CD4-positive, alpha-beta T cell treated with Interleukin-2 at 100 ng/mL for 4 hours (primary cell): ENCODE data around the gene SEMA5A.

Experiments used
- DNase-seq: peaks from one replicate; pipeline ENCODE4 v3.0.0-alpha.2; 2020; ENCODE audit warnings: low spot score

Gene SEMA5A

GRCh38 chr5:9212605-9213004 is 333.3 kb downstream of the SEMA5A start:
- no peak for DNase-seq

DNA sequence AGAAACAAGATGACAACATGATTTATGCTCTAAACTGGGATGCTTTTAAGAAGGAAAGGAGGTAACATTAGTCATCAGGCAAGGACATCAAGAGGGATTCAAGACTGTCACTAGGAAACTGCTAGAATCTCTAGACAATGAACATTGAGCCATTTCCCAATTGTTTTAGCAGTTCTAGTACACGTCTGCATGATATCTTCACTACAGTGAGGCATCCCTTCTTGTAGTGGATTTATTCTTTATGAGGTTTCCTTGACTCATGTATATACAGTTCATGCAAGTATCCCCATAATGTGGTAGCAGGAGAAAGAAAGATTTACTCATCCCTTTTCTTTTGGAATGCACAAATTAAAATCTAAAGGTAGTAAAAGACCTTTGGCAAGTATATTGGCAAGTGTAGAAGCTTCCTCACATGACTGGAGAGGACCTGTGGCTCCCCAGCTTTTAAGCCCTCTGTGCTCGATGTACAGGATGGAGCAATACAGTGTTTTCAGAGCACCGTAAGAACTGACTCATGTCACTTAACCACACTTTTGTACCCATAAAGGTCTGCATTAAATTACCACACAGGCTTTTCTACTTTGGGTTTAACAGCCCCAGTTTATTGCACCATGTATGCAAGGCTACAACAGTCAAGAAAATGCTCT is 335.9 kb downstream of the SEMA5A start:
- DNase-seq, result no peak

DNA sequence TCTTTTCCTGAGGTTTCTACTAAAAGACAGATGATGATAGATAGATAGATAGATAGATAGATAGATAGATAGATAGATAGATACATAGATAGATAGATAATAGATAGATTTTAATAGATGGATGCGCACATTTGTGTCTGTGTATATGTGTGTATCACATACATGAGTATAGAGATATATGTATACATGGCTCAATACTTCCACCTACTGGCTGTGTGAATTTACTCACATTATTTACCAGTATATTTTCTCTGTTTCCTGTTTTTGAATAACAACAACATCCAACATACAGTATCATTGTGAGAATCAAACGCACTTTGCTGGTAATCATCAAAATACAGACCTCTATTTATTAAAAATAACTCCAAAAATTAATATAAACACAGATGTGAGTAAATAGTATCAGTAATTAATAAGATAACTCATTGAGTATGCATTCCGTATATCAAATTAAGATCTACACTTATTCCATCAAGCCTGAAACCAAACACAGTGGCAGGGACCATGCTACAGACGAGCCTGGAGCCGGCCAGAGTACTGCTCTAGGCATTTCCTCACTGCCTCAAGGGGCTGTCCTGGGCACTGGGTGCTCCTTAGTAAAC is 338.0 kb downstream of the SEMA5A start:
- DNase-seq, result no peak

- DNase-seq, result no peak
These were observed 343.2 kb downstream of the SEMA5A start for GRCh38 chr5:9202636-9203035.

- no peak for DNase-seq
These were observed 344.1 kb downstream of the SEMA5A start for GRCh38 chr5:9201761-9202160.

GRCh38 chr5:9201011-9201410 is 344.9 kb downstream of the SEMA5A start:
- no peak for DNase-seq

DNA sequence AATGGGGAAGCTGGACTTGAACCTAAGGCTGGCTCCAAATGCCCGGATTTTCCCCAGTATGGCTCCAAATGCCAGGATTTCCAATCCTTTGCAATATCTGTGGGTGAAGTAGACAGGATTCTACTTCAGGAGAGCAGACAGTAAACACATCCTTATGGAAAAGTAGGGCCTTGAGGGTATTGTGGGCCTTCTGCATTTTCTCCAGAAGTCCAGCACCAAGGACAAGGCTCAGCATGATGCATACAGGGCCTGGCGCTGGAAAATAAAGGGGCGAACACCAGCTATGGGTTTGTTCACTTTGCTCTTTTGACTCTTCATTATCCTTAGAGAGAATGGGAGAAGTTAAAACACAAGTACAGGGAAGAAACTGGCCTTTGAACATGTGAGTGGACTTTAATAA is 347.5 kb downstream of the SEMA5A start:
- DNase-seq, result no peak

DNA sequence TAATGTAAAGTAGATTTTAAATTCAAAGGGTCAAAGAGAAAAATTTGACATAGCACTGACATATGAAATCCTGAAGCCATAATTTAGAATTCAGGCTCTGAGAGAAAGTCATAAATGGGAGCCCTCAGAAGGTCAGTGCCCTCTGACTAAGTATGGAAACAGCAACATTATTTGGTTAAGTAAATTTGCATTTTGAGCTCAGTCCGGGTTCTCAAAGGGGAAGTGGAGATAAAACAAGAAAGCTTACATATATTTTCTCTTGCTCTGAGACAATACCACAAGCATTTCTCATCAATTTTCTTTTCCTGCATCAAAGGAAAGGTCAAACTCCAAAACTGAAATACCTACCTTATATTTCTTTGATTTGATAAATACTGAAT is 348.0 kb downstream of the SEMA5A start:
- no peak for DNase-seq

DNA sequence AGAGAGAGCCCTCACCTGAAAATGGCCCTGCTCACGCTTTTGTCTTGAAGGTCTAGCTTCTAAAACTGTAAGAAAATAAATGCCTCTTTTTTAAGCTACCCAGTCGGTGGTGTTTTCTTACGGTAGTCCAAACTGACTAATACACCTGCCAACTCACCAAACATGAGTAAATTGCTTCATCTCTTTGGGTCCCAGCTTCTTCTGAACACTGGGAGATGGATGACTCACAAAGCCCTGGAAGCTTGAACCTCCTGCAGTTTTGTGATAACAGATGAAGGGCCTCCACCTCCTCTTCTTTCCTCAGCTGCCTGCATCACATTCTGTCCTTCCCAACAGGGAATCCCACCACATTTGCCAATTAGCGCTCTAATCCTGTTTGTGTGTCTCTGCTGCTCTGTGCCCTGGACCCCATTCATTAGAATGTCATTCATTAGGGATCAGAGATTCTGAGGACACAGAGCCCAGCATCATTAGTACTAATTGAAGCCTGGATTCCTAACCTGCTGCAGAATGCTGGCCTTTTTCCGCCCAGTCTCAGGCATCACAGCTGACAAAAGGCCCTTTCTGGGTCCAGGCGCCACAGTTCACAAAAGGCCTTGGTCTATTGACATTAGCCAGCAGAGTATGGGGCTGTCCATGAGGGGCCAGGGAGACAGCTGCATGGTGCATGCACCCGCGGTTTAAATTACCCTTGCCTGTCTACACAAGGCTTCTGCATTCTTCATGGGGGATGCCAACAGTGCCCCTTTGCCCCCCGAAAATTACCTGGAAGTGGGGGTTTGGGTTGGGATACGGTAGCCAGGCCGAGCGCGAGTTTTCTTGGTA is 349.3 kb downstream of the SEMA5A start:
- DNase-seq, result no peak

- DNase-seq, result no peak
These were observed 351.4 kb downstream of the SEMA5A start for GRCh38 chr5:9194509-9194908.

DNA sequence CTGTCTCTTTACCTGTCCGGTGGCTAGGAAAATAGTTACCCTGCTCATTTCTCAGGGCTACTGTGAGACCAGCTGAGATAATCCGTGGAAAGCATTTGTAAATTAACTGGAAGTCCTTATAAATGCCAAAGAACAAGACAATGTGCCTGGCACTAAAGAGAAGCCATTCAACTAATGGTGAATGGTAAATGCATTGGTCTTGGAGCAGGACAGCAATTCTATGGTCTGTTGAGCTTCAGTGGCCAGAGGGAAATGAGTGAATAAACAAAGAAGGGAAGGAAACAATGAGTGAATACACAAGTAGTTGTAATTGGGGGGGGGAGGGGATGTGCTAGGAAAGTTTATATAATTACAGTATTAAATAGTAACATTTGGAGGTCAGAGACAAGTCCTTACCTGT is 353.6 kb downstream of the SEMA5A start:
- DNase-seq, result no peak

GRCh38 chr5:9189681-9190080 is 356.2 kb downstream of the SEMA5A start:
- no peak for DNase-seq

- DNase-seq, result no peak
These were observed 356.9 kb downstream of the SEMA5A start for GRCh38 chr5:9188956-9189355.

GRCh38 chr5:9188131-9188530 is 357.7 kb downstream of the SEMA5A start:
- no peak for DNase-seq

- no peak for DNase-seq
These were observed 358.3 kb downstream of the SEMA5A start for GRCh38 chr5:9187614-9188013.

DNA sequence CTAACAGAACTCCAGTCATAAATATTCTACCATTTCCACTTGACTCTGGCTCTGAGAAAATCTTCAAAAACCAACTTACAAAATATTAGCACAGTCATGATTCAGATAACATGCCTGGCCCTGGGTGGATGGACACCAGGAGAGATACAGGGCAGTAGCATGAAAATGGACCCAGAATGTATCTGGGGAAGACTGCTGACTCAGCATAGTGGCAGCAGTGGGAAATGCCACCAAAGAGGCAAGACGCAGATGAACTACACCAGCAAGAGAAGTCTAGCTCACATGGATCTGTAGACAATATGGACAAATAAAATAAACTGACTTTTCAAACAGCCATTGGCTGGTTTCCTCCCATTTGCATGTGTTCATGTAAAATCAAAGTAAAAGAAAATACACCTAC is 359.8 kb downstream of the SEMA5A start:
- no peak for DNase-seq

DNA sequence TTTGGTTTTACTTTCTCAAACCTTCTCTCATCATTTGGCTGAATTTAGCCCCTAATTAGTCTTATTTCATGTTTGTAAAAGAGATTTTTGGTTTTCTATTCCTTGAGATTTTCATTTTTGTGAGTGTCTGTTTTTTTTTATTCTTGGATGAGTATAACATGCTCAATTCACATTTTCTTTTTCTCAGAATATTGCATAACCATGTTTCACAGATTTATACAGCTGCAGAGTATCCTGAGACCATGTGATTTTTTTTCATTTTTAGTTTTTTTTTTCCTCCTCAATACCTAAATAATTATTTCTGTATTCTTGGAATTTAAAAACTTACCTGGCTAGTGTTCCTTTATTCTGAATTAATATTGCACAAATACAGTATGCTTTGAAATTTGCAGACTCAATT is 361.9 kb downstream of the SEMA5A start:
- DNase-seq, result no peak

DNA sequence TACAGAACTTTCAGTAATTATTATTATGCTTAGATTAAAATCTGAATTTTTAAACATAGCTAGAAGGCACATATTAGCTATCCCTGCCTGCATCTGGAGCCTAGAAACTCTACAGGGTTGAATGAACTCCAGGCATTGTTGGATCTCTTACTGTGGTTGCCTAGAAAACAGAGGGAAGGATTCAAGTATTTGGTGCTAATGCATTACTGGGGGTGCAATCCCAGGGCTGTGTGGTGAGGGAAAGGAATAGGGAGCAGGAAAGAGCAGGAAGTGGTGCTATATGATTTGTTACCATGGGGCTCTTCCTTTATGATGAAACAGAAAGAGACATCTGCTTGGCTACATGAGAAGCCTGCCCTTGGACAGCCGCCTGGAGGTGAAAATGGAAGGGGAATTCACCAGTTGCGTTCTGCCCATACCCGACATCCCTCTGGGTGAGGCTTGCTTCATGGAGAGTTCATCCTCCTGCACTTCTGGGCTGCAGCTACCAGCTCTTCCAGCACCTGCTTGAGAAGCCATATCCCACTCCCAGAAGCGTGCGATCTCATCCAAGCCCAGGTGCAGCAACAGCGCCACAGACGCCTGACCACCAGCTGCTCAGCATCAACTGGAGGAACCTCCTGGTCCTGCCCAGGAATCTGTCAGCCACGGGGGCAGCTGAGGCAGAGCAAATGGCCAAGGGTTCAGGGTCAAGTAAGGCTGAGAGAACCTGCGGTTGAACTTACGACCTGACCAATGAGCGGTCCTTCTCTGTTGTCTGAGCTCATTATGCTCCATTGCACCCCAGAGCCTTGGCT is 362.8 kb downstream of the SEMA5A start:
- DNase-seq, result no peak

DNA sequence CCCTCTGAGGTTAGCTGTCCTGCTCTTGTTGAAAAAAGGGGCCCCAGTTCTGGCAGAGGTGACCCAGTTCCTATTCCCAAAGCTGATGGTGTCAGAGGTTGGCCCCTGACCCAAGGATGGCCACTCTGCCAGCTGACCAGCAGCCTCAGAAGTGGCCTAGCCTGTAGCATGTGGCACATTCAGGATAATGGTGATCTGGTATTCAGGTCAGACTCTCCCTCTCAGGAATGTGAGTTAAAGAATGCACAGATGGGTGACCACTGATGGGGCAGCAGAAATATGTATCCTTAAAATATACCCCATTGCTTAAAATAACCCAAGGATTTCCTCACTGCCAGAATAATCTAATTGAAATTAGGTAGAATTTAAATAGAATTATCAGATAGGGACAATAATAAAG is 369.2 kb downstream of the SEMA5A start:
- DNase-seq, result no peak

DNA sequence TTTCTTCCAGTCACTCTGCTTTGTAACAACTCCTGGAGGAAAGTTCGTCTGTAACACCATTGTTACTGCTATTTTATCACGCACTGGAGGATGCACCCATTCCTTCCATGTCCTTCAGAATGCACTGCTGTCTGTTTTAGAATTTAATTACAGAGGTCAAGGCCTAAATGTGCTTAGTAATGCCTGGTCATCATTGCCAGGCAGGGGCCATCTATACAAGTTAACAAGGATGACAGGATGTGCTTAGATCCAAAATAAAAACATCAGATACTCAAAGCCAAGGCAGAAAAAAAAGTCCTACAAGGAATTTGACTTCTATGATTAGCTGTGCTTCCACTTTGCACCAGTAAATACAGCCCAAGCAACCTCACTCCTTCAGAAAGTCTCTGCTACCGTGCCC is 371.4 kb downstream of the SEMA5A start:
- DNase-seq, result no peak

GRCh38 chr5:9173281-9174048 is 372.4 kb downstream of the SEMA5A start:
- DNase-seq, result no peak

GRCh38 chr5:9170026-9170425 is 375.8 kb downstream of the SEMA5A start:
- DNase-seq, result no peak
